PC-9 (cell line): Measurements from ENCODE around the gene SLC2A9. TPM values are rescaled to one million over a fixed set of nuclear protein-coding genes. Genes with fewer than 3 reads are reported as not detected.

Source experiments
- BruUV-seq: library from RNA; stranded (reverse); fragments of 400-500 nt; replicated peaks from 2 replicates; lab custom pipeline; 2021; lab: Mats Ljungman, UMichigan
- CTCF ChIA-PET: fragments of 300-600 bp; sonication (Branson Sonifier 250); formaldehyde crosslinking; loops from one replicate; lab custom pipeline; 2022; ENCODE audit warnings: antibody characterized with exemption; lab: Charles Lee
- POLR2A ChIA-PET: fragments of 300-600 bp; sonication (Branson Sonifier 250); formaldehyde crosslinking; loops from one replicate; lab custom pipeline; 2022; ENCODE audit warnings: antibody characterized with exemption; ENCODE audit not compliant: unreplicated experiment; lab: Charles Lee
- DNase-seq, 2 experiments: peaks; one replicate each; pipeline versions ENCODE4 v3.0.0 to v3.0.0-alpha.2; 2015 to 2022; ENCODE audit warnings: mixed read lengths in 1 of 2
- H2AFZ ChIP-seq: fragments of 200-600 bp; sonication (generic); 2 replicates; pipeline ENCODE4 v1.8.1; 2017; ENCODE audit warnings: antibody characterized with exemption
- H3F3A ChIP-seq: fragments of 200-600 bp; sonication (generic); 2 replicates; pipeline ENCODE4 v1.8.1; 2017; ENCODE audit warnings: antibody characterized with exemption, mild to moderate bottlenecking, low read depth; ENCODE audit not compliant: insufficient read depth
- H3K27ac ChIP-seq: fragments of 200-600 bp; sonication (generic); 2 replicates; pipeline ENCODE4 v1.6.1; 2016; ENCODE audit warnings: mixed run types
- H3K27me3 ChIP-seq: fragments of 200-600 bp; sonication (generic); 2 replicates; pipeline ENCODE4 v1.6.1; 2016; ENCODE audit warnings: low read depth, mixed run types; ENCODE audit not compliant: insufficient read depth
- H3K36me3 ChIP-seq: fragments of 200-600 bp; sonication (generic); 2 replicates; pipeline ENCODE4 v1.6.1; 2016; ENCODE audit warnings: low read depth, mixed run types
- H3K4me1 ChIP-seq: fragments of 200-600 bp; sonication (generic); replicated peaks from 2 replicates; pipeline ENCODE4 v1.6.1; 2016; ENCODE audit warnings: mixed run types; ENCODE audit not compliant: insufficient read depth
- H3K4me2 ChIP-seq: fragments of 200-600 bp; sonication (generic); 2 replicates; pipeline ENCODE4 v1.6.1; 2017; ENCODE audit warnings: mixed run types
- H3K4me3 ChIP-seq: fragments of 200-600 bp; sonication (generic); 2 replicates; pipeline ENCODE4 v1.6.1; 2016; ENCODE audit warnings: mixed run types
- H3K79me2 ChIP-seq: fragments of 200-600 bp; sonication (generic); 2 replicates; pipeline ENCODE4 v1.6.1; 2017; ENCODE audit warnings: low read depth, mixed run types
- H3K9me2 ChIP-seq: fragments of 200-600 bp; sonication (generic); 2 replicates; pipeline ENCODE4 v1.8.1; 2017; ENCODE audit warnings: mild to moderate bottlenecking; ENCODE audit not compliant: insufficient read depth
- H3K9me3 ChIP-seq: fragments of 200-600 bp; sonication (generic); 2 replicates; pipeline ENCODE4 v1.8.1; 2016; ENCODE audit warnings: low read depth; ENCODE audit not compliant: insufficient read depth
- H4K20me1 ChIP-seq: fragments of 200-600 bp; sonication (generic); 2 replicates; pipeline ENCODE4 v1.8.1; 2017; ENCODE audit not compliant: insufficient read depth
- EZH2 ChIP-seq: fragments of 200-600 bp; sonication (generic); IDR thresholded peaks from 2 replicates; pipeline ENCODE4 v1.8.0; 2017; ENCODE audit warnings: antibody characterized with exemption, low read depth
- intact Hi-C: fragments of 100-400 bp; cut with micrococcal nuclease; formaldehyde crosslinking; loops from one replicate; pipeline ENCODE4 v1.10.0; 2022; ENCODE audit not compliant: unreplicated experiment
- total RNA-seq: library from RNA; stranded (reverse); gene quantifications from 2 replicates; pipeline ENCODE4 v1.2.3, GENCODE V29; 2021
- TF ChIP-seq, protein P1 (sequence below): fragments of 200-600 bp; sonication (generic); conservative IDR thresholded peaks from 2 replicates; pipeline ENCODE4 v1.6.1; 2017; ENCODE audit warnings: mixed run types, antibody characterized with exemption, mild to moderate bottlenecking, moderate library complexity

SLC2A9 gene
- total RNA-seq, 1 experiment from 2014 or later, result 0.28 TPM

DNA sequence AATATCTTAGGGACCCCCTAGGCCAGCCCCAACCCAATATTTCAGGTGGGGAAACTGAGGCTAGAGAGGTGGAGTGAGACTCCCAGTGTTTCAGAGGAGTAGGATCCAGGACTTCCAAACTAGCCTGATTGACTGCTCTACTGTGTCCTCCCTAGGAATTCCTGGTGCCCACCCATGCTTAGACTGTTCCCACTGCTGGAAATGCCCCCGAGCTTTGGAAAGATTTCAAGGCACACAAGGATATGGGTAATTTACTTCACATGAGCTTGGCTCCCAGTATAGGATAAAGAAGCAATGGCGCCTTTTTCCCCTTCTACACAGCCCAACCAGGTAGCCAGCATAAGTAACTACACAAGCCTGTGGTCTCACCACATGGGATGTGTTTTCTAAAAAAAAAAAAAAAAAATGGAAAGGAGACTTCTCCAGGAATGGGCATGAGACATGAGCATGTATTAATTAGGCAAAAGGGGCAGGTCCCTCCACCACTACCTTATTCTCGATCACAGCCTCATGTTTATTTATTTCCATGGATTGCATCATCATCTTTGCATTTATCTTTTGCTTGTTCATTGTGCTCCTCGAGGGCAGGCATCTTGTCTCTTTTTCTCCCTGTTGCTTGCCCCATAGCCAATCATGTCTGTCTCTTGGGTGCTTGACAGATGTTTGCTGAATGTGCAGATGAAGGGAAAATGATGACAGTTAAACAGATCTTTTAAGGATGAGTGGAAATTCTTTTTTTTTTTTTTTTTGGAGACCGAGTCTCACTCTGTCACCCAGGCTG, 173.1 kb downstream of the SLC2A9 start:
- no TSS peak for BruUV-seq
- Histone ChIP-seq H3K4me2 (no peak overlapping the region), H3K79me2 (no peaks in the 10 kb centered on the region), H3K27me3 (peaks cover 30% of the 10 kb centered on the region), H3F3A (no peaks in the 10 kb centered on the region), H3K4me3 (no peak overlapping the region), H2AFZ (no peak overlapping the region), H3K9me2 (no peaks in the 10 kb centered on the region), H3K4me1 (no peaks in the 10 kb centered on the region), H3K36me3 (no peaks in the 10 kb centered on the region), H3K9me3 (no peaks in the 10 kb centered on the region), H3K27ac (no peak overlapping the region), H4K20me1 (no peaks in the 10 kb centered on the region)
- TF ChIP-seq, protein P1, sequence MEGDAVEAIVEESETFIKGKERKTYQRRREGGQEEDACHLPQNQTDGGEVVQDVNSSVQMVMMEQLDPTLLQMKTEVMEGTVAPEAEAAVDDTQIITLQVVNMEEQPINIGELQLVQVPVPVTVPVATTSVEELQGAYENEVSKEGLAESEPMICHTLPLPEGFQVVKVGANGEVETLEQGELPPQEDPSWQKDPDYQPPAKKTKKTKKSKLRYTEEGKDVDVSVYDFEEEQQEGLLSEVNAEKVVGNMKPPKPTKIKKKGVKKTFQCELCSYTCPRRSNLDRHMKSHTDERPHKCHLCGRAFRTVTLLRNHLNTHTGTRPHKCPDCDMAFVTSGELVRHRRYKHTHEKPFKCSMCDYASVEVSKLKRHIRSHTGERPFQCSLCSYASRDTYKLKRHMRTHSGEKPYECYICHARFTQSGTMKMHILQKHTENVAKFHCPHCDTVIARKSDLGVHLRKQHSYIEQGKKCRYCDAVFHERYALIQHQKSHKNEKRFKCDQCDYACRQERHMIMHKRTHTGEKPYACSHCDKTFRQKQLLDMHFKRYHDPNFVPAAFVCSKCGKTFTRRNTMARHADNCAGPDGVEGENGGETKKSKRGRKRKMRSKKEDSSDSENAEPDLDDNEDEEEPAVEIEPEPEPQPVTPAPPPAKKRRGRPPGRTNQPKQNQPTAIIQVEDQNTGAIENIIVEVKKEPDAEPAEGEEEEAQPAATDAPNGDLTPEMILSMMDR, result no peak
- no peak for TF ChIP-seq EZH2
- POLR2A ChIA-PET, result no interaction called here
- intact Hi-C loops, result no loop called here
- CTCF ChIA-PET, result no interaction called here
- no peak for DNase-seq

DNA sequence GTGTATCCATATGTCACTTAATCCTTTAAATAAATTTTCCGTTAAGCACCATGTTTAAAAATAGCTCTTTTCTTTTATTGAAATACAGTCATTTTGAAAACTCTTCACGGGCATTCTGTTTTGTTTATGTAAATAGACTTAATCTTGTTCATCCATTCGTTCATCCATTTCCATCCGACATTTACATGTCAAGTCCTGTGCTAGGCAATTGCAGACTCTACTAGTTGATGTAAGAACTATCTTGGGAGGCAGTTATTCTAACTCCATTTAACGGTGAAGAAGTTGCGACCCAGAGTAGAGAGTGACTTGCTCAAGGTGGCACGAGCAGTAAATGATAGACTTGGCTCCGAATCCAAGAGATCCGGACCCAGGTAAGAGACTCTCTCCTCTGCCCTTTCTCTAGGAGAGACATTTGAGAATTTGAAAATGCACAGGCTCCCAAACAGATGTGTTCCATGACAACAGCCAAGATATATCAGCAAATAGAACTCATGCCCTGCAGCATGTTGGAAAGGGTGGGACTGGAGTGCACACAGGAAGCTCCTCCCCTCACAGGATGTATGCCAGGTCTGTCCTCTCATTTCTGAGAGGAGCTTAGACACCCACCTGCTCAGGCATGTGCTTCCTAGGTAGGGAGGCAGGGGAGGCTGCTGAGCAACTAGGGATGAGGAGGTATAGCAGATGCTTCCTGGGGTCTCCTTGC, 175.4 kb downstream of the SLC2A9 start:
- Histone ChIP-seq H3K27me3 (peaks cover 42% of the 10 kb centered on the region), H3K79me2 (no peaks in the 10 kb centered on the region), H3K27ac (no peak overlapping the region), H2AFZ (no peak overlapping the region), H3K9me2 (no peaks in the 10 kb centered on the region), H3K9me3 (no peaks in the 10 kb centered on the region), H3F3A (no peaks in the 10 kb centered on the region), H3K4me3 (no peak overlapping the region), H3K4me1 (no peaks in the 10 kb centered on the region), H3K4me2 (no peak overlapping the region), H4K20me1 (no peaks in the 10 kb centered on the region), H3K36me3 (no peaks in the 10 kb centered on the region)
- TF ChIP-seq, protein P1, result no peak
- TF ChIP-seq EZH2, result no peak
- ChIA-PET CTCF (no interaction called here), POLR2A (no interaction called here)
- DNase-seq, result no peak
- intact Hi-C loops, result no loop called here
- BruUV-seq, result no TSS peak

DNA sequence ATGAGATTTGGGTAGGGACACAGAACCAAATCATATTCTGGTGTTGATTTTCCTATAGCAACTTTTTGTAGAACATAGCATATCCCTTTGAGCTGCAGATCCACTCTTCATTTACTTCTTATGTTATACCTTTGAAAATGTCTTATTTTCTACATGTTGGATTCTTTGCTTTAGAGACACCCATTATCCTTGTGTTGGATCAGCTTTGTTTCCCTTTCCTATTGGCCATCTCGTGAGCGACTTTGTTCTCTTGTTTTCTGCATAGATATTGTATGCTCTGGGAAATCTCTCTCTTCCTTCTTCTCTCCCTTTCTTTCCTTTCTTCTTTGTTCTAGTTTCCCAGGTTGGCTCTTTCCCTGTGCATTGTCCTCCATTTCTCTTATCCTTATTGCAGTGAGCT, 180.2 kb downstream of the SLC2A9 start:
- Histone ChIP-seq H3K27ac (no peak overlapping the region), H3K36me3 (no peaks in the 10 kb centered on the region), H3F3A (no peaks in the 10 kb centered on the region), H3K4me2 (no peak overlapping the region), H3K9me3 (no peaks in the 10 kb centered on the region), H3K4me1 (no peaks in the 10 kb centered on the region), H3K9me2 (no peaks in the 10 kb centered on the region; the same call in 1 of the 2 replicates), H3K27me3 (peaks cover 30% of the 10 kb centered on the region), H4K20me1 (no peaks in the 10 kb centered on the region), H3K4me3 (no peak overlapping the region), H3K79me2 (no peaks in the 10 kb centered on the region), H2AFZ (no peak overlapping the region)
- no peak for TF ChIP-seq EZH2
- no peak for DNase-seq
- no TSS peak for BruUV-seq
- CTCF ChIA-PET, result no interaction called here
- POLR2A ChIA-PET, result no interaction called here
- intact Hi-C loops, result no loop called here
